ENCODE measurements around the gene SLC24A3.

Gene SLC24A3

GRCh38 chr20:19244291-19244690, 31.8 kb downstream of the SLC24A3 start:
- DNase-seq, result no peak

- DNase-seq, result no peak
Measured at GRCh38 chr20:19249106-19249879, 36.9 kb downstream of the SLC24A3 start.

DNA sequence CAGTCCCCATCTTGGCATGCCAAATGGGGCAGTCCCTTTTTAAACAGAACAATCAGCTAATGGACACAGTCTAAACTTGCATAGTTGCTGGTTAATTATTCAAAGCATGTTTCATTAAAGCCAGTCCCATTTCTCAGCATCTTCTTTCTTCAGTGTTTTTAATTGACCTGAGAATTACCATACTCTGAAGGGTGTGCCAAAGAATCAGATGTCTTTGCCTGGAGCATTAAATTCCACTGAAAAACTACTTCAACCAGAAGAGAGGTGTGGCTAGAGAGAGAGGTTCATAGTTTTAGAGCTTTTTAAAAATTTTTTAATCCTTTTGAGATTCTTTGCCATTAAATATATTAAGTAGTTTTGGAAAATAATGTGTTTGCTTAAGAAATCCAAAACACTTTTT, 37.9 kb downstream of the SLC24A3 start:
- no peak for DNase-seq

- no peak for DNase-seq
Measured at GRCh38 chr20:19251506-19251905, 39.1 kb downstream of the SLC24A3 start.

- no peak for DNase-seq
Measured at GRCh38 chr20:19251958-19252357, 39.5 kb downstream of the SLC24A3 start.

DNA sequence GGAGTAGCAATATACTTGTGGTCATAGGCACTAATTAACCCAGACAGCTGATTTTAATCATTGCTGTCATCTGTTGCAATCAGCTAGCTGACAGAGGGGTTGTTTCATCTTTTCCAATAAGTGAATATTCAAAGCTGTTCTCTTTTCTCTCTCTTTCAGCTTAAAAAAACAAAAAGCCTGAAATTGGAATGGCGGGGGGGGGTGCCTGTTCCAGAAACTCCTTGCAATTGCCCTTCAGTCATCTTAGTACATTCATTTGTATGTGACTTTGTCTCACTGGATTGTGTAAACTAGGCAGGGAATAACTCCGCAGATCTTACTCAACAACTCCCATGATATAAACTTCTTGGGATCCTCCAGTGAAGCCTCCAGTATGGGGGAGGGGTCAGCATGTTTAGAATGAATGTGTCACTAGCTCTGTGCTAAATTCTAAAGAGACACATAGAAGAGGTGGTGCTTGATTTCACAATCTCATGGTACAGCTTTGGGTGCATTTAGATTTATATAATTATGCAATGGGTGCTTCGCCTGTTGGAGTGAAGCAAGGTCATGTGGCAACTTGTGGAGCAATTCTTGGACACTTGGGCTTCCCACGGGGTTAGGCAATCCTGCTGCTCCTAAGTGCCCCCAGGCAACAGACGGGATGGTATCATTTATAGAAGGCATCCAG, 40.1 kb downstream of the SLC24A3 start:
- no peak for DNase-seq

- DNase-seq, result no peak
Measured at GRCh38 chr20:19253316-19253715, 40.9 kb downstream of the SLC24A3 start.

- no peak for DNase-seq
Measured at GRCh38 chr20:19253916-19254820, 41.7 kb downstream of the SLC24A3 start.

DNA sequence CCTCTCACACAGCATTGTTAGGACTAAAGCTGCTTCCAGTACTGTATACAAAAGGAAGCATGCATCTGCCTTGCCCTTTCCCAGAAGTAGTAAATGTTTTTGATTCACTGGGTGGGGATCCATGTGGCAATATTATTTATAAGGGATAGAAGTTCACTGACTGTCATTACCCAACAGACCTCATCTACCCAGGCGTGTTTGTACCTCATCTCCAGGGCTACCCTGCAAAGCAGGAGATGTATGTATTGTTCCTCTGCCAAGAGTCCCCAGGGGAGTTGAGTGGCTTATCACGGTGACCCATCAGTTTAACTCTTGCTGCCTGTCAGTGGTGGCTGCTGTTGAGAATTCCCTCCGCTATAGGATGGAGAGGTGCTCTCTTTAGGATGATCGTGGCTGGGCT, 42.5 kb downstream of the SLC24A3 start:
- no peak for DNase-seq

GRCh38 chr20:19256085-19256484, 43.6 kb downstream of the SLC24A3 start:
- DNase-seq, result no peak

- no peak for DNase-seq
Measured at GRCh38 chr20:19256906-19257595, 44.6 kb downstream of the SLC24A3 start.

GRCh38 chr20:19257865-19258264, 45.4 kb downstream of the SLC24A3 start:
- no peak for DNase-seq

DNA sequence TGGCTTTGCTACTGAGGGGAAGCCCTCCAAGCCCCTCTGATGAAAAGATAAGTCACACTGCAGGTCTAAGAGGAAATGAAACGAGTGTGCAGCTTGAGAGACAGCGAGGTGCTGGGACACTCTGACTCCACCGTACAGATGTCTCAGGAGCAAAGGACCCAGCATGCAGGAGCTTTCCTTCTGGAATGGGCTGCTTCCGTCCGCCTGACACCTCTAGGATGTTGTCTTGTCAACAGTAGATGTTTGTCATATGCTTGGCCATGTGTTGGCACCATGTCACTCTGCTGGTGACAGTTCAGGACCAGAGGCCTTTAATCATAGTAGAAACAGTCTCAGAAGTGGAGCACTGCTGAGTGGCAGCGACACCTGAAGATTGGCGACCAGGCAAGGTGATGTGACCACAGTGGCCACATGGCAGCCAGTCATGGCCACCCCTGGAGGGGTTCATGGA, 46.7 kb downstream of the SLC24A3 start:
- no peak for DNase-seq

DNA sequence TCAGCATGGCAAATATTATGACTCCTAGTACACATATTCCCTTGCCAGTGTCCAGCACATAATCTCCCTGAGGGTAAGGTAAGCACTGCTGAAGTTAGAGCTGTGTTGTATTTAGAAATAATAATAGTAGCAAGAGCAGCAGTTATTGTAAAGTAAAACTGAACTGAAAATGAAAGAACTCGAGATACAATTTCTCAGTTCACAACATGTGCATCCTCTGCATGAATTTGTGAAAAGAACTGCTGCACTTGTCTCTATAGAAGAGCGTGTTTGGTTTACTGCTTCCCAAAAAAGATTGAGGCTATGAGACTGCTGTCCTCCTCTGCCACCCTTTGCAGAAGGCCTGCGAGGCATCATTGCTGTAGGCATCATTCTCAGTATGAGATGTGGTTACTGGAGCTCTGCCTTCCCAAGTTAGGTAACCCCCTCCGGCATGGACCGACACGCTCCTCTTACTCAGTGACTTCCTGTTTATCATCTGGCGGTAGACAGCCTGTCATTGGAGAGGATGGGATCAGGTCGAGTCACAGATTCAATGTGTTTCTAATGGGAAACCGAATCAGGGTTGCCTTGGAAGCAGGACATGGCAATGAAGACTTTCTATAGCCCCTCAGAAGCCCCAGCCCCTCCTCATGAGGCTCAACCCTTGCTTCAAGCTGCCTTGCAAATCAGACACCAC, 48.1 kb downstream of the SLC24A3 start:
- no peak for DNase-seq

GRCh38 chr20:19264191-19264590, 51.7 kb downstream of the SLC24A3 start:
- DNase-seq, result no peak

DNA sequence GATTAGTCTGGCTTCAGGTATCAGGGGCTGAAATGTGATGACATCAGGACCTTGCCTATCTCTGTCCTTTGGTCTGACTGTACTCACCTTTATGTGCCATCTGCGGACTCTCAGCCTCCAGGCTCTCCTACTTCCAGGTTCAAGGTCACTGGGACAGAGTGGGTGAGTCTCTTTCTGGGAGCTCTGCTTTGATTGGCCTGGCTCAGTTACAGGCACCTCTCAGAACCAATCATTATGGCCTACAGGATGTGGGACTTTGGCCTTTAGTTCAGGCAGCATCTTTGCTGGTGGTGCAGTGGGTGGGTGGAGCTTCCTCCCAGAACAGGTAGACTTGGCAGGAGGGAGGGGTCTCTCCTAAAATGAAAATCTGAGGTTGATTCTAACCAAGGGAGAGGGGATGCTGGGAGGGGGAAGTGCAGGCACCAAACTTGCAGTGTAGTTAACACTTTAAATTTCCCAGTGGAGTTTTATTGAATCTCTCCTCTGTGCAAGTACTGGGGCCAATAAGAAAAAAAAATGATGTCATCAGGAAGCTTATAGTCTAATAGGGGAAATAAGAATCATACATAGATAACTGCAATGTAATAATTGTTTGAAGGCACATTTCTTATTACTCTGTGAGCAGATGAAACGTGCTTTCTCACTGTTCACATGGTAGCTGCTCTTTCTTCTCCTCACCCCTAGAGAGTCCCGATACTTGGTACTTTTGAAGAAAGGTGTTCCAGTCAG, 53.4 kb downstream of the SLC24A3 start:
- no peak for DNase-seq

GRCh38 chr20:19268426-19268825, 56.0 kb downstream of the SLC24A3 start:
- no peak for DNase-seq

- no peak for DNase-seq
Measured at GRCh38 chr20:19269737-19270340, 57.4 kb downstream of the SLC24A3 start.

- no peak for DNase-seq
Measured at GRCh38 chr20:19271879-19272651, 59.6 kb downstream of the SLC24A3 start.

DNA sequence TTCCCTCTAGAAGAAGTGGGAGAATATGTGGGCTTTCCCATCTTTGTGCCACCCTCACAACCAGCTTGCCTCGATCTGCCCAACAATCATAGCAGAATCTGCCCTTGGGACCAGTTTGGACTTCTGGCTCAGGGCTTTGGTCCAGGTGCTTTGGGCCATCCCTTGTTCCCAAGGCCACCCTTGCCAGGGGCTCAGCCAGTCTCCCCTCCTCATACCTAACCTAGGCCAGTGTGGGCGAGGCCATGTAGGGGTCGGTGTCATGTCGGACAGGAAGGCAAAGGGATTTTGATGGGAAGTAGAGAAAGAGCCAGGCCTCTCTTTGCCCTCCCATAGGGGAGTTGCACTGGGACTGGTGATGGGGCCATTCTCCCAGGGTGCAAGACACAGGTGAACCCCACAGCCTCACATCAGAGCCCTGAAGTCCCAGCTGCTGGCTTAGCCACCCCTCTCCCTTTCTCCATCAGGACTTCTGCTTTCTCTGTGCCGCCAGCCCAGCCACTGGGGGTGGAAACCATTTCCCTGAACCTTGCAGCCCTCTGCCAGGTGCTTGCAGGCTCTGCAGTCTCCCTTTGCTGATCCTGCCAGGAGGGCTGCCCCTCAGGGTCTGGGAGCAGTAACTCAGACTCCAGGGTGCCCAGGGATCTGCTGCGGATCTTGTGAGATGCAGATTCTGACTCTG, 60.7 kb downstream of the SLC24A3 start:
- DNase-seq, result no peak
